ENCODE measurements around the gene ZNF80. TPM values are rescaled to one million over a fixed set of nuclear protein-coding genes. Genes with fewer than 3 reads are reported as not detected.

The ZNF80 gene
- total RNA-seq, 3 donors from 2014 or later = 0.16 to 0.33 TPM; not detected in 1

GRCh38 chr3:114221881-114222264, 15.5 kb downstream of the ZNF80 start:
- H3K4me3 ChIP-seq = no peak overlapping the region
- DNase-seq (ENCODE audit: low spot score in 2 of 2) = no peak
- H3K9me3 ChIP-seq = peaks cover 0 to 8% of the 10 kb centered on the region in 2 donors
- no peaks in the 10 kb centered on the region for H3K36me3 ChIP-seq
- TF ChIP-seq CTCF (IDR thresholded peaks at IDR 0.05) (no peak), POLR2AphosphoS5 (IDR thresholded peaks at IDR 0.05) (no peak), POLR2A (IDR thresholded peaks at IDR 0.05) (no peak)
- no peak overlapping the region for H3K27ac ChIP-seq
- no peaks in the 10 kb centered on the region for H3K27me3 ChIP-seq
- intact Hi-C loops (cut with DNase I; ENCODE audit: low total_unique reads) = loop anchor here (2.0 kb wide), 1 partner anchor 41 kb away; no protein-coding TSS in a partner anchor
- no peaks in the 10 kb centered on the region for H3K4me1 ChIP-seq

GRCh38 chr3:114221165-114221880, 16.1 kb downstream of the ZNF80 start:
- Histone ChIP-seq H3K27ac (no peak overlapping the region), H3K9me3 (peaks cover 0 to 8% of the 10 kb centered on the region in 2 donors), H3K4me1 (no peaks in the 10 kb centered on the region), H3K4me3 (no peak overlapping the region), H3K36me3 (no peaks in the 10 kb centered on the region), H3K27me3 (no peaks in the 10 kb centered on the region)
- intact Hi-C loops (cut with DNase I; ENCODE audit: low total_unique reads) = loop anchor here (2.0 kb wide), 1 partner anchor 41 kb away; no protein-coding TSS in a partner anchor
- TF ChIP-seq CTCF (IDR thresholded peaks at IDR 0.05) = no peak
- DNase-seq (ENCODE audit: low spot score in 2 of 2) = no peak

- no peak for DNase-seq (ENCODE audit: low spot score in 2 of 2)
- Histone ChIP-seq H3K36me3 (no peaks in the 10 kb centered on the region), H3K4me1 (no peaks in the 10 kb centered on the region), H3K9me3 (peaks cover 0 to under 1% of the 10 kb centered on the region in 2 donors), H3K27me3 (no peaks in the 10 kb centered on the region), H3K27ac (no peak overlapping the region), H3K4me3 (no peak overlapping the region)
- intact Hi-C loops (cut with DNase I; ENCODE audit: low total_unique reads) = loop anchor here (2.0 kb wide), 1 partner anchor 43 kb away; no protein-coding TSS in a partner anchor
- no peak for TF ChIP-seq POLR2A (IDR thresholded peaks at IDR 0.05)
- no peak for TF ChIP-seq POLR2AphosphoS5 (IDR thresholded peaks at IDR 0.05)
- no peak for TF ChIP-seq CTCF (IDR thresholded peaks at IDR 0.05)
Measured at GRCh38 chr3:114219741-114220140, 17.6 kb downstream of the ZNF80 start.

- intact Hi-C loops (cut with DNase I; ENCODE audit: low total_unique reads) = no loop called here
- no peak for DNase-seq (ENCODE audit: low spot score in 2 of 2)
Measured at GRCh38 chr3:114218578-114219185, 18.7 kb downstream of the ZNF80 start.

GRCh38 chr3:114218006-114218405, 19.4 kb downstream of the ZNF80 start:
- H3K4me1 ChIP-seq = peaks cover 0 to 4% of the 10 kb centered on the region in 2 donors
- TF ChIP-seq CTCF (IDR thresholded peaks at IDR 0.05) (no peak), POLR2AphosphoS5 (IDR thresholded peaks at IDR 0.05) (no peak), POLR2A (IDR thresholded peaks at IDR 0.05) (no peak)
- H3K36me3 ChIP-seq = no peaks in the 10 kb centered on the region
- no peak for DNase-seq (ENCODE audit: low spot score in 2 of 2)
- no peak overlapping the region for H3K4me3 ChIP-seq
- H3K27me3 ChIP-seq = no peaks in the 10 kb centered on the region
- intact Hi-C loops (cut with DNase I; ENCODE audit: low total_unique reads) = no loop called here
- no peaks in the 10 kb centered on the region for H3K9me3 ChIP-seq
- H3K27ac ChIP-seq = no peak overlapping the region

More at GRCh38 chr3:114218578-114219185, 18.7 kb downstream of the ZNF80 start:
- no peaks in the 10 kb centered on the region for H3K36me3 ChIP-seq
- peaks cover 0 to 4% of the 10 kb centered on the region in 2 donors for H3K4me1 ChIP-seq
- no peak for TF ChIP-seq POLR2A (IDR thresholded peaks at IDR 0.05)
- no peak for TF ChIP-seq POLR2AphosphoS5 (IDR thresholded peaks at IDR 0.05)
- no peak overlapping the region for H3K27ac ChIP-seq
- H3K4me3 ChIP-seq = no peak overlapping the region
- H3K27me3 ChIP-seq = no peaks in the 10 kb centered on the region
- H3K9me3 ChIP-seq = no peaks in the 10 kb centered on the region

All from breast epithelium (tissue), 4 donors.